Endothelial cell of umbilical vein (primary cell): ENCODE measurements around the gene DLGAP1. TPM values are rescaled to one million over a fixed set of nuclear protein-coding genes. Genes with fewer than 3 reads are reported as not detected.

Experiments used
- BruUV-seq: library from RNA; stranded (reverse); fragments of 400-500 nt; replicated peaks from 2 replicates; lab custom pipeline; 2021; lab: Mats Ljungman, UMichigan
- CTCF ChIA-PET: fragments of 300-600, 350-600 bp; sonication (Branson Sonifier 250); formaldehyde crosslinking; loops from one replicate; lab custom pipeline; 2021; ENCODE audit warnings: antibody characterized with exemption, inconsistent platforms; lab: Charles Lee
- POLR2A ChIA-PET: fragments of 300-600, 350-600 bp; sonication (Branson Sonifier 250); formaldehyde crosslinking; loops from one replicate; lab custom pipeline; 2021; ENCODE audit warnings: antibody characterized with exemption, inconsistent platforms; lab: Charles Lee
- DNase-seq: peaks from one replicate; pipeline ENCODE4 v3.0.0-alpha.2; 2011; ENCODE audit warnings: low read depth, low spot score
- FAIRE-seq: peaks from 2 replicates; lab custom pipeline; 2011; peaks lifted over from hg19 to GRCh38; lab: Jason Lieb, UNC
- H2AFZ ChIP-seq: 2 replicates; pipeline ENCODE4 v1.6.0; 2012; ENCODE audit warnings: low read depth, low read length, control low read depth, inconsistent platforms
- H3K27ac ChIP-seq: 2 replicates; pipeline ENCODE4 v1.5.1; 2011; ENCODE audit warnings: low read depth, mild to moderate bottlenecking, control low read depth, low read length, moderate library complexity; ENCODE audit not compliant: insufficient read depth
- H3K27me3 ChIP-seq, 2 experiments: 2 replicates each; pipeline versions ENCODE4 v1.6.0 to v1.6.1; 2011; ENCODE audit warnings: low read length in 2 of 2, mixed read lengths in 1 of 2; ENCODE audit not compliant: control insufficient read depth in 2 of 2, insufficient read depth in 2 of 2
- H3K36me3 ChIP-seq, 2 experiments: 2 replicates in 1 of 2; 3 replicates in 1 of 2; pipeline ENCODE4 v1.5.1; 2011; ENCODE audit warnings: low read length in 2 of 2, mild to moderate bottlenecking in 1 of 2, moderate library complexity in 1 of 2; ENCODE audit not compliant: control insufficient read depth in 2 of 2, insufficient read depth in 2 of 2; ENCODE audit errors: extremely low read depth in 1 of 2
- H3K4me1 ChIP-seq: 3 replicates; pipeline ENCODE4 v1.5.1; 2011; ENCODE audit warnings: mild to moderate bottlenecking, low read length; ENCODE audit not compliant: control insufficient read depth, insufficient read depth; ENCODE audit errors: extremely low read depth
- H3K4me2 ChIP-seq: 2 replicates; pipeline ENCODE4 v1.6.1; 2011; ENCODE audit warnings: low read length, control low read depth, mixed read lengths; ENCODE audit not compliant: insufficient read depth
- H3K4me3 ChIP-seq, 3 experiments: fragments of 200-600 bp in 1 of 3; sonication (generic), shearing (Covaris generic) in 1 of 3; replicated peaks in 1 of 3; 2 replicates each; pipeline ENCODE4 v1.5.1; 2011 to 2016; ENCODE audit warnings: control low read depth in 3 of 3, low read length in 3 of 3, mild to moderate bottlenecking in 2 of 3, inconsistent platforms in 1 of 3, low read depth in 1 of 3, moderate library complexity in 1 of 3; ENCODE audit not compliant: insufficient read depth in 1 of 3
- H3K79me2 ChIP-seq: 2 replicates; pipeline ENCODE4 v1.6.0; 2012; ENCODE audit warnings: low read length, inconsistent platforms; ENCODE audit not compliant: control insufficient read depth, insufficient read depth
- H3K9ac ChIP-seq: replicated peaks from 2 replicates; pipeline ENCODE3; 2011; ENCODE audit warnings: low read length, control low read depth; ENCODE audit not compliant: insufficient read depth; ENCODE audit errors: extremely low read depth
- H3K9me1 ChIP-seq: replicated peaks from 3 replicates; pipeline ENCODE4 v1.6.0; 2011; ENCODE audit warnings: mild to moderate bottlenecking, low read length; ENCODE audit not compliant: control insufficient read depth, insufficient read depth; ENCODE audit errors: extremely low read depth
- H3K9me3 ChIP-seq: replicated peaks from 2 replicates; pipeline ENCODE4 v1.5.1; 2012; ENCODE audit warnings: low read length, inconsistent platforms; ENCODE audit not compliant: control insufficient read depth, insufficient read depth
- H4K20me1 ChIP-seq: replicated peaks from 2 replicates; pipeline ENCODE3; 2011; ENCODE audit warnings: mild to moderate bottlenecking, low read length; ENCODE audit not compliant: control insufficient read depth, insufficient read depth; ENCODE audit errors: extremely low read depth
- POLR2AphosphoS5 ChIP-seq: IDR thresholded peaks from 2 replicates; pipeline ENCODE4 v1.6.1; 2012; ENCODE audit warnings: low read depth, mild to moderate bottlenecking, control low read depth, low read length, moderate library complexity; ENCODE audit not compliant: insufficient read depth
- dilution Hi-C: fragments of 300-500 bp; cut with MboI; formaldehyde crosslinking; loops from one replicate; pipeline ENCODE4 v1.15.0; 2019; ENCODE audit warnings: low sequenced_read_pairs; ENCODE audit not compliant: extremely low pct_ligation_motif_present
- intact Hi-C: fragments of 100-400 bp; cut with micrococcal nuclease; formaldehyde crosslinking; loops from one replicate; pipeline ENCODE4 v1.10.0; 2022
- polyA plus RNA-seq, 4 experiments: library from polyadenylated mRNA; depleted of rRNA in 3 of 4; stranded (reverse) in 3 of 4; unstranded in 1 of 4; fragments of >200 nt; gene quantifications; 2 replicates each; pipeline versions ENCODE4 v1.2.1 to v1.2.3, GENCODE V29; 2011 to 2012; ENCODE audit warnings: missing spikeins in 1 of 4
- total RNA-seq: library from RNA; stranded (reverse); gene quantifications from 2 replicates; pipeline ENCODE4 v1.2.3, GENCODE V29; 2021
- TF ChIP-seq, protein P1 (sequence below), 2 donors: IDR thresholded peaks; 1 replicate in 1 of 2; 2 replicates in 1 of 2; pipeline ENCODE4 v1.5.1; 2011; ENCODE audit warnings: low read length in 2 of 2, mild to moderate bottlenecking in 2 of 2, moderate library complexity in 2 of 2, control low read depth in 1 of 2, inconsistent platforms in 1 of 2, low read depth in 1 of 2; ENCODE audit not compliant: insufficient read depth in 1 of 2; ENCODE audit errors: extremely low read depth in 1 of 2

DLGAP1 gene
- total and polyA plus RNA-seq, 2 donors (not counting 3 experiments of a cell fraction or from before 2014, with no cell fraction given): 0.04 TPM; not detected in 1

DNA sequence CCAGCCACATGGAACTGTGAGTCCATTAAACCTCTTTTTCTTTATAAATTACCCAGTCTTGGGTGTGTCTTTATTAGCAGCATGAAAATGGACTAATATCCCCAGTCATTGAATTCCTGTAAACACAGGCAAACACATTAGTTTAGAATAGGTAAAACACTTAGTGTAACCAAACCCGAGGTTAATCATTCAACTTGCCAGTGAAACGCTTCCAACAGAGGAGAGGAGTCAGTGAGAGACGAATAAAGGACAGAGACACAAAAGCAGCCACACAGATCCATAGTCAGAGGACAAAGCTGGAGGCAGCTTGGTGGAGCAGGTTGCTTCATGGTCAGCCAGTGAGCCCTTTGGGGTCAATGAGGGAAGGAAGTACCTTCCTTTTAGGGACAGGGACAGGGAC, 657.1 kb downstream of the DLGAP1 start:
- CTCF ChIA-PET: interaction anchor here (1.1 kb wide), 1 partner anchor 27 kb away, joined by 6 read pairs; no protein-coding TSS in a partner anchor
- intact Hi-C loops (no loop called here), dilution Hi-C loops (no loop called here)
- Histone ChIP-seq H4K20me1 (no peaks in the 10 kb centered on the region), H3K79me2 (no peaks in the 10 kb centered on the region), H3K9ac (no peak overlapping the region), H3K4me3 (no peak overlapping the region), H3K27ac (no peak overlapping the region), H3K9me1 (no peaks in the 10 kb centered on the region), H2AFZ (no peak overlapping the region), H3K36me3 (no peaks in the 10 kb centered on the region), H3K27me3 (no peaks in the 10 kb centered on the region), H3K4me2 (no peak overlapping the region), H3K4me1 (peaks cover 24% of the 10 kb centered on the region), H3K9me3 (no peaks in the 10 kb centered on the region)
- DNase-seq: no peak
- TF ChIP-seq, protein P1, sequence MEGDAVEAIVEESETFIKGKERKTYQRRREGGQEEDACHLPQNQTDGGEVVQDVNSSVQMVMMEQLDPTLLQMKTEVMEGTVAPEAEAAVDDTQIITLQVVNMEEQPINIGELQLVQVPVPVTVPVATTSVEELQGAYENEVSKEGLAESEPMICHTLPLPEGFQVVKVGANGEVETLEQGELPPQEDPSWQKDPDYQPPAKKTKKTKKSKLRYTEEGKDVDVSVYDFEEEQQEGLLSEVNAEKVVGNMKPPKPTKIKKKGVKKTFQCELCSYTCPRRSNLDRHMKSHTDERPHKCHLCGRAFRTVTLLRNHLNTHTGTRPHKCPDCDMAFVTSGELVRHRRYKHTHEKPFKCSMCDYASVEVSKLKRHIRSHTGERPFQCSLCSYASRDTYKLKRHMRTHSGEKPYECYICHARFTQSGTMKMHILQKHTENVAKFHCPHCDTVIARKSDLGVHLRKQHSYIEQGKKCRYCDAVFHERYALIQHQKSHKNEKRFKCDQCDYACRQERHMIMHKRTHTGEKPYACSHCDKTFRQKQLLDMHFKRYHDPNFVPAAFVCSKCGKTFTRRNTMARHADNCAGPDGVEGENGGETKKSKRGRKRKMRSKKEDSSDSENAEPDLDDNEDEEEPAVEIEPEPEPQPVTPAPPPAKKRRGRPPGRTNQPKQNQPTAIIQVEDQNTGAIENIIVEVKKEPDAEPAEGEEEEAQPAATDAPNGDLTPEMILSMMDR (IDR thresholded peaks at IDR 0.05; ENCODE audit: extremely low read depth in 1 of 2, insufficient read depth in 1 of 2, low read depth in 1 of 2, low read length in 2 of 2): no peak
- FAIRE-seq: no peak
- POLR2A ChIA-PET: no interaction called here
- BruUV-seq: no TSS peak

DNA sequence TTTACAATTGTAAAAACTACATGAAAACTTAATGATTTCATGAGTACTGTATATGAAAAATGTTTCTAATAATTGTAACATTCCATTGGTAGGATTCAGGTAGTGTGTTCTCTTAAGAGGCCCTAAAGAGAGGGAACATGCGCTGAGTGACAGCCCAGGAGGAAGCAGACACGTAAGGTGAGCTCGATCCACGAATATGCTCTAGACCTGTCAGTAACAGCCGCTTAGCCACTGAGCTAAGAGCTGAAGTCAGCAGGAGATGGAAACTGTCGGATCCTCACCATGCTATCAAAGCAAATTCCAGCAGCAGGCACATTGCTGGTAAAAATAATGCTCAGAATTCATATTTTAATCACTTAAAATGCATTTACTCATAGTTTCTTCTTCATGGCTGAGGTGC, 658.7 kb downstream of the DLGAP1 start:
- POLR2A ChIA-PET: no interaction called here
- no peak overlapping the region for H2AFZ ChIP-seq
- no peaks in the 10 kb centered on the region for H3K27me3 ChIP-seq
- H4K20me1 ChIP-seq: no peaks in the 10 kb centered on the region
- H3K79me2 ChIP-seq: no peaks in the 10 kb centered on the region
- dilution Hi-C loops (no loop called here), intact Hi-C loops (no loop called here)
- H3K27ac ChIP-seq: no peak overlapping the region
- no peak overlapping the region for H3K9ac ChIP-seq
- no peak for FAIRE-seq
- H3K9me3 ChIP-seq: no peaks in the 10 kb centered on the region
- H3K36me3 ChIP-seq: no peaks in the 10 kb centered on the region
- BruUV-seq: no TSS peak
- H3K4me3 ChIP-seq: no peak overlapping the region
- CTCF ChIA-PET: interaction anchor here (1.0 to 1.1 kb wide), 2 partner anchors 54 to 93 kb away, joined by 3 to 4 read pairs; no protein-coding TSS in a partner anchor
- no peak for DNase-seq
- peaks cover 24% of the 10 kb centered on the region for H3K4me1 ChIP-seq
- TF ChIP-seq POLR2AphosphoS5: no peak
- no peak overlapping the region for H3K4me2 ChIP-seq
- no peaks in the 10 kb centered on the region for H3K9me1 ChIP-seq
